K562 (cell line): Measurements from ENCODE around the gene ADGRL3. TPM values are rescaled to one million over a fixed set of nuclear protein-coding genes. Genes with fewer than 3 reads are reported as not detected.

Experiments used
- ATAC-seq: fragments of 200-7000 bp; cut with Tn5 transposase; 3 replicates; pipeline ENCODE4 v1.9.1; 2020; ENCODE audit warnings: moderate library complexity
- BruUV-seq: library from RNA; stranded (reverse); fragments of 400-500 nt; replicated peaks from 2 replicates; lab custom pipeline; 2021; lab: Mats Ljungman, UMichigan
- CTCF ChIA-PET: fragments of 300-600 bp; formaldehyde crosslinking; extraction: SDS; loops from one replicate; lab custom pipeline; 2021; ENCODE audit warnings: low intra/inter-chr PET ratio; lab: Yijun Ruan, JAX
- POLR2A ChIA-PET: fragments of 300-600, 350-650 bp; sonication (Branson Sonifier 250); formaldehyde crosslinking; extraction: SDS; loops from one replicate; lab custom pipeline; 2021; ENCODE audit warnings: antibody characterized with exemption, inconsistent platforms; lab: Yijun Ruan, JAX
- DNase-seq, 4 experiments: peaks; one replicate each; pipeline versions ENCODE4 v3.0.0 to v3.0.0-alpha.2; 2011 to 2018; ENCODE audit warnings: low spot score in 3 of 4, mixed read lengths in 3 of 4; ENCODE audit errors: extremely low read depth in 1 of 4
- FAIRE-seq: peaks from 2 replicates; lab custom pipeline; 2011; peaks lifted over from hg19 to GRCh38; lab: Jason Lieb, UNC
- H2AFZ ChIP-seq: 2 replicates; pipeline ENCODE4 v1.6.0; 2011; ENCODE audit warnings: low read depth, low read length, control low read depth, inconsistent platforms
- H3K27ac ChIP-seq: fragments of 200-600 bp; 3 replicates; pipeline ENCODE4 v1.8.0; 2011; ENCODE audit warnings: low read depth, mild to moderate bottlenecking, control low read depth, inconsistent platforms, low read length, moderate library complexity, mixed read lengths; ENCODE audit errors: extremely low read depth
- H3K27me3 ChIP-seq, 2 experiments: fragments of 300-600 bp in 1 of 2; 2 replicates in 1 of 2; 3 replicates in 1 of 2; pipeline versions ENCODE4 v1.6.0 to v1.8.0; 2011; ENCODE audit warnings: inconsistent platforms in 2 of 2, low read length in 2 of 2, mild to moderate bottlenecking in 1 of 2, mixed read lengths in 1 of 2, moderate library complexity in 1 of 2; ENCODE audit not compliant: control insufficient read depth in 2 of 2, insufficient read depth in 2 of 2
- H3K36me3 ChIP-seq: fragments of 300-600 bp; 3 replicates; pipeline ENCODE4 v1.8.0; 2011; ENCODE audit warnings: mild to moderate bottlenecking, low read length, inconsistent platforms; ENCODE audit not compliant: control insufficient read depth, insufficient read depth
- H3K4me1 ChIP-seq, 2 experiments: fragments of 200-600 bp in 1 of 2; replicated peaks in 1 of 2; 2 replicates in 1 of 2; 3 replicates in 1 of 2; pipeline versions ENCODE4 v1.5.1 to v1.8.0; 2011; ENCODE audit warnings: inconsistent platforms in 2 of 2, low read length in 2 of 2, mild to moderate bottlenecking in 1 of 2, mixed read lengths in 1 of 2, moderate library complexity in 1 of 2; ENCODE audit not compliant: control insufficient read depth in 2 of 2, insufficient read depth in 2 of 2
- H3K4me2 ChIP-seq: 2 replicates; pipeline ENCODE4 v1.6.1; 2011; ENCODE audit warnings: low read length, control low read depth, inconsistent platforms, mixed read lengths; ENCODE audit not compliant: insufficient read depth
- H3K4me3 ChIP-seq: fragments of 200-600 bp; sonication (generic), shearing (Covaris generic); 2 replicates; pipeline ENCODE4 v1.5.1; 2016; ENCODE audit warnings: control low read depth, inconsistent platforms
- H3K79me2 ChIP-seq: fragments of 200-600 bp; 3 replicates; pipeline ENCODE4 v1.8.0; 2011; ENCODE audit warnings: low read length, inconsistent platforms; ENCODE audit not compliant: control insufficient read depth, insufficient read depth
- H3K9ac ChIP-seq, 2 experiments: 2 replicates each; pipeline versions ENCODE4 v1.6.0 to v1.6.1; 2011; ENCODE audit warnings: low read depth in 2 of 2, low read length in 2 of 2, control low read depth in 1 of 2, inconsistent platforms in 1 of 2, mild to moderate bottlenecking in 1 of 2, mixed read lengths in 1 of 2; ENCODE audit not compliant: insufficient read depth in 1 of 2
- H3K9me1 ChIP-seq: one replicate; pipeline ENCODE4 v1.6.0; 2011; ENCODE audit warnings: inconsistent platforms, mild to moderate bottlenecking, low read length, moderate library complexity; ENCODE audit not compliant: control insufficient read depth, insufficient read depth
- H3K9me3 ChIP-seq: replicated peaks from 2 replicates; pipeline ENCODE4 v1.5.1; 2011; ENCODE audit warnings: low read depth, low read length, inconsistent platforms; ENCODE audit not compliant: control insufficient read depth, insufficient read depth
- H4K20me1 ChIP-seq: replicated peaks from 2 replicates; pipeline ENCODE4 v1.6.1; 2011; ENCODE audit warnings: low read length, inconsistent platforms, mixed read lengths; ENCODE audit not compliant: control insufficient read depth, insufficient read depth
- ARHGAP35 ChIP-seq: fragments of 450-650 bp; IDR thresholded peaks from 2 replicates; pipeline ENCODE4 v1.6.1; 2018; ENCODE audit not compliant: partially characterized antibody
- BRCA1 ChIP-seq, 2 experiments: fragments of 450-650 bp in 1 of 2; sonication (generic) in 1 of 2; formaldehyde crosslinking in 1 of 2; IDR thresholded peaks; 2 replicates each; pipeline versions ENCODE4 v1.5.0 to v1.6.1; 2017 to 2020; ENCODE audit warnings: mild to moderate bottlenecking in 1 of 2, missing genetic modification reagents in 1 of 2
- CBFA2T2 ChIP-seq: fragments of 450-650 bp; conservative IDR thresholded peaks from 2 replicates; pipeline ENCODE4 v1.6.1; 2017; ENCODE audit warnings: mild to moderate bottlenecking
- HES1 ChIP-seq: fragments of 450-650 bp; IDR thresholded peaks from 2 replicates; pipeline ENCODE4 v1.6.1; 2016; ENCODE audit warnings: low read depth, mild to moderate bottlenecking, moderate library complexity
- L3MBTL2 ChIP-seq: fragments of 450-650 bp; IDR thresholded peaks from 2 replicates; pipeline ENCODE4 v1.6.1; 2016; ENCODE audit warnings: mild to moderate bottlenecking, moderate library complexity
- MCM3 ChIP-seq: fragments of 450-650 bp; IDR thresholded peaks from 2 replicates; pipeline ENCODE4 v1.6.1; 2016
- MECOM ChIP-seq: fragments of 250-450 bp; sonication (Bioruptor Pico); IDR thresholded peaks from 2 replicates; pipeline ENCODE4 v1.8.0; 2022; ENCODE audit warnings: inconsistent platforms
- NCOA4 ChIP-seq: fragments of 450-650 bp; IDR thresholded peaks from 2 replicates; pipeline ENCODE4 v1.6.1; 2018; ENCODE audit warnings: mild to moderate bottlenecking; ENCODE audit not compliant: partially characterized antibody
- SNIP1 ChIP-seq: fragments of 450-650 bp; IDR thresholded peaks from 2 replicates; pipeline ENCODE4 v1.7.1; 2017; ENCODE audit warnings: low read depth, mild to moderate bottlenecking
- SUPT5H ChIP-seq: fragments of 450-650 bp; IDR thresholded peaks from 2 replicates; pipeline ENCODE4 v1.6.1; 2016
- ZNF23 ChIP-seq: fragments of 250-450 bp; sonication (Bioruptor Pico); IDR thresholded peaks from 2 replicates; pipeline ENCODE4 v1.4.0; 2020; ENCODE audit warnings: mild to moderate bottlenecking
- ZNF707 ChIP-seq: fragments of 250-450 bp; sonication (Bioruptor Pico); conservative IDR thresholded peaks from 2 replicates; pipeline ENCODE4 v1.8.0; 2022; ENCODE audit warnings: inconsistent platforms, mild to moderate bottlenecking, moderate library complexity
- WGBS: fragments of 100-300 bp; shearing (Covaris generic); methylation state at CpG from one replicate; pipeline ENCODE4 v1.1.6; 2016; ENCODE audit warnings: low coverage, mixed read lengths; ENCODE audit not compliant: insufficient coverage; ENCODE audit errors: missing lambda C conversion rate; 5-methylcytosine and 5-hydroxymethylcytosine counted together
- in situ Hi-C: fragments of 300-500 bp; cut with MboI; formaldehyde crosslinking; loops from 4 replicates; pipeline ENCODE4 v1.15.0; 2018; ENCODE audit warnings: inconsistent platforms, mixed read lengths
- intact Hi-C: fragments of 100-400 bp; cut with micrococcal nuclease; formaldehyde crosslinking; loops from 2 replicates; pipeline ENCODE4 v1.14.2; 2022
- polyA plus RNA-seq, 8 experiments: library from polyadenylated mRNA; depleted of rRNA in 4 of 8; stranded (reverse) in 5 of 8; unstranded in 3 of 8; fragments of >200 nt; fragmentation: Nextera tagmentation in 2 of 8; fragmentation: Illumina TruSeq in 1 of 8; extraction: Ambion mirVana in 2 of 8; extraction: Trizol in 1 of 8; gene quantifications; 2 replicates each; pipeline versions ENCODE4 v1.2.1 to v1.2.3, GENCODE V29; 2011 to 2014; ENCODE audit warnings: inconsistent platforms in 1 of 8, missing spikeins in 1 of 8
- total RNA-seq, 7 experiments: library from RNA; depleted of rRNA in 6 of 7; stranded (reverse); fragments of >200 nt in 6 of 7; fragmentation: Illumina TruSeq in 2 of 7; extraction: Trizol in 2 of 7; gene quantifications; 2 replicates each; pipeline versions ENCODE4 v1.2.1 to v1.2.3, GENCODE V29; 2011 to 2021; ENCODE audit warnings: low replicate concordance in 1 of 7
- TF ChIP-seq, protein P1 (sequence below), 2 experiments: fragments of 450-650 bp in 1 of 2; sonication (generic) in 1 of 2; formaldehyde crosslinking; conservative IDR thresholded peaks; 2 replicates each; pipeline versions ENCODE4 v1.4.0 to v1.8.1; 2020 to 2022; ENCODE audit warnings: mild to moderate bottlenecking in 1 of 2, missing genetic modification reagents in 1 of 2
- TF ChIP-seq, protein P2 (sequence below): fragments of 450-650 bp; conservative IDR thresholded peaks from 2 replicates; pipeline ENCODE4 v1.6.1; 2016; ENCODE audit warnings: missing genetic modification characterization, low read depth, mild to moderate bottlenecking, control low read depth, missing compliant biosample characterization
- TF ChIP-seq, protein P3 (sequence below), 3 experiments: IDR thresholded peaks in 2 of 3; conservative IDR thresholded peaks in 1 of 3; 2 replicates each; pipeline ENCODE4 v1.5.1; 2011 to 2012; ENCODE audit warnings: low read length in 3 of 3, mild to moderate bottlenecking in 3 of 3, control low read depth in 2 of 3, improper control_type of control experiment in 1 of 3, inconsistent platforms in 1 of 3, low read depth in 1 of 3, mixed read lengths in 1 of 3, moderate library complexity in 1 of 3; ENCODE audit not compliant: insufficient read depth in 2 of 3
- TF ChIP-seq, protein P4 (sequence below), 2 experiments: fragments of 150-350 bp in 1 of 2; IDR thresholded peaks; 2 replicates each; pipeline ENCODE4 v1.6.1; 2012 to 2016; ENCODE audit warnings: low read depth in 2 of 2, low read length in 2 of 2, mild to moderate bottlenecking in 1 of 2, moderate library complexity in 1 of 2

ADGRL3 gene
- total and polyA plus RNA-seq, 9 of the 15 experiments (the other 6 are each of a cell fraction or from before 2014, with no cell fraction given), result 0.03 to 0.14 (median 0.04) TPM; not detected in 2

DNA sequence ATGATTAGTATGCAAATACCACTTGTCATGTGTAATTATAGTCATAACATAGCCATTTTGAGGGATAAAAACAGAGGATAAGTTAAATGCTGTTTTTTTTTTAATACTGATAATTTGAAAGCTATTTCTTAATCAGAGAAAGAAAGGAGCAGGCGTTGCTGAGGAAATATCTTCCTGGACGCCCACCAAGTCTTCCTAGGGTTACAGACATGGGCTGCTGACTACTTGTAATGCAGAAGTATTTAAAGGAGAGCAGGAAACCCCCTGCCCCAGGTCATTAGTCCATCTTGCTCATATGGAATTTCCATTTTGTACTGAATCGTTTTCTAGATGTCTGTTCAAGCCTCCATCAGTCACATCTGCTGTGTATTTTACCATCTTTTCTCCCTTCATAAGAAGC, 176.2 kb downstream of the ADGRL3 start:
- intact Hi-C loops, result no loop called here
- TF ChIP-seq, protein P1, sequence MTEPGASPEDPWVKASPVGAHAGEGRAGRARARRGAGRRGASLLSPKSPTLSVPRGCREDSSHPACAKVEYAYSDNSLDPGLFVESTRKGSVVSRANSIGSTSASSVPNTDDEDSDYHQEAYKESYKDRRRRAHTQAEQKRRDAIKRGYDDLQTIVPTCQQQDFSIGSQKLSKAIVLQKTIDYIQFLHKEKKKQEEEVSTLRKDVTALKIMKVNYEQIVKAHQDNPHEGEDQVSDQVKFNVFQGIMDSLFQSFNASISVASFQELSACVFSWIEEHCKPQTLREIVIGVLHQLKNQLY (CRISPR knock-in tag; conservative IDR thresholded peaks at IDR 0.05), result no peak
- no peak for TF ChIP-seq SUPT5H
- TF ChIP-seq BRCA1 (IDR thresholded peaks at IDR 0.05), result no peak
- no peak for TF ChIP-seq BRCA1 (CRISPR knock-in tag; IDR thresholded peaks at IDR 0.05)
- TF ChIP-seq ZNF23, result no peak
- no peak for TF ChIP-seq L3MBTL2
- no peak for TF ChIP-seq ZNF707 (CRISPR knock-in tag)
- no peak for TF ChIP-seq CBFA2T2
- TF ChIP-seq, protein P2, sequence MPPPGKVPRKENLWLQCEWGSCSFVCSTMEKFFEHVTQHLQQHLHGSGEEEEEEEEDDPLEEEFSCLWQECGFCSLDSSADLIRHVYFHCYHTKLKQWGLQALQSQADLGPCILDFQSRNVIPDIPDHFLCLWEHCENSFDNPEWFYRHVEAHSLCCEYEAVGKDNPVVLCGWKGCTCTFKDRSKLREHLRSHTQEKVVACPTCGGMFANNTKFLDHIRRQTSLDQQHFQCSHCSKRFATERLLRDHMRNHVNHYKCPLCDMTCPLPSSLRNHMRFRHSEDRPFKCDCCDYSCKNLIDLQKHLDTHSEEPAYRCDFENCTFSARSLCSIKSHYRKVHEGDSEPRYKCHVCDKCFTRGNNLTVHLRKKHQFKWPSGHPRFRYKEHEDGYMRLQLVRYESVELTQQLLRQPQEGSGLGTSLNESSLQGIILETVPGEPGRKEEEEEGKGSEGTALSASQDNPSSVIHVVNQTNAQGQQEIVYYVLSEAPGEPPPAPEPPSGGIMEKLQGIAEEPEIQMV (tag), result no peak
- no peak for TF ChIP-seq HES1
- TF ChIP-seq MECOM, result no peak
- TF ChIP-seq, protein P3, sequence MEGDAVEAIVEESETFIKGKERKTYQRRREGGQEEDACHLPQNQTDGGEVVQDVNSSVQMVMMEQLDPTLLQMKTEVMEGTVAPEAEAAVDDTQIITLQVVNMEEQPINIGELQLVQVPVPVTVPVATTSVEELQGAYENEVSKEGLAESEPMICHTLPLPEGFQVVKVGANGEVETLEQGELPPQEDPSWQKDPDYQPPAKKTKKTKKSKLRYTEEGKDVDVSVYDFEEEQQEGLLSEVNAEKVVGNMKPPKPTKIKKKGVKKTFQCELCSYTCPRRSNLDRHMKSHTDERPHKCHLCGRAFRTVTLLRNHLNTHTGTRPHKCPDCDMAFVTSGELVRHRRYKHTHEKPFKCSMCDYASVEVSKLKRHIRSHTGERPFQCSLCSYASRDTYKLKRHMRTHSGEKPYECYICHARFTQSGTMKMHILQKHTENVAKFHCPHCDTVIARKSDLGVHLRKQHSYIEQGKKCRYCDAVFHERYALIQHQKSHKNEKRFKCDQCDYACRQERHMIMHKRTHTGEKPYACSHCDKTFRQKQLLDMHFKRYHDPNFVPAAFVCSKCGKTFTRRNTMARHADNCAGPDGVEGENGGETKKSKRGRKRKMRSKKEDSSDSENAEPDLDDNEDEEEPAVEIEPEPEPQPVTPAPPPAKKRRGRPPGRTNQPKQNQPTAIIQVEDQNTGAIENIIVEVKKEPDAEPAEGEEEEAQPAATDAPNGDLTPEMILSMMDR (IDR thresholded peaks at IDR 0.05 in 2 of 3, conservative IDR thresholded peaks at IDR 0.05 in 1 of 3; ENCODE audit: insufficient read depth in 2 of 3, low read depth in 1 of 3, low read length in 3 of 3), result no peak
- no peak for TF ChIP-seq ARHGAP35
- TF ChIP-seq SNIP1, result no peak
- TF ChIP-seq MCM3, result no peak
- no peak for TF ChIP-seq NCOA4
- TF ChIP-seq, protein P4, sequence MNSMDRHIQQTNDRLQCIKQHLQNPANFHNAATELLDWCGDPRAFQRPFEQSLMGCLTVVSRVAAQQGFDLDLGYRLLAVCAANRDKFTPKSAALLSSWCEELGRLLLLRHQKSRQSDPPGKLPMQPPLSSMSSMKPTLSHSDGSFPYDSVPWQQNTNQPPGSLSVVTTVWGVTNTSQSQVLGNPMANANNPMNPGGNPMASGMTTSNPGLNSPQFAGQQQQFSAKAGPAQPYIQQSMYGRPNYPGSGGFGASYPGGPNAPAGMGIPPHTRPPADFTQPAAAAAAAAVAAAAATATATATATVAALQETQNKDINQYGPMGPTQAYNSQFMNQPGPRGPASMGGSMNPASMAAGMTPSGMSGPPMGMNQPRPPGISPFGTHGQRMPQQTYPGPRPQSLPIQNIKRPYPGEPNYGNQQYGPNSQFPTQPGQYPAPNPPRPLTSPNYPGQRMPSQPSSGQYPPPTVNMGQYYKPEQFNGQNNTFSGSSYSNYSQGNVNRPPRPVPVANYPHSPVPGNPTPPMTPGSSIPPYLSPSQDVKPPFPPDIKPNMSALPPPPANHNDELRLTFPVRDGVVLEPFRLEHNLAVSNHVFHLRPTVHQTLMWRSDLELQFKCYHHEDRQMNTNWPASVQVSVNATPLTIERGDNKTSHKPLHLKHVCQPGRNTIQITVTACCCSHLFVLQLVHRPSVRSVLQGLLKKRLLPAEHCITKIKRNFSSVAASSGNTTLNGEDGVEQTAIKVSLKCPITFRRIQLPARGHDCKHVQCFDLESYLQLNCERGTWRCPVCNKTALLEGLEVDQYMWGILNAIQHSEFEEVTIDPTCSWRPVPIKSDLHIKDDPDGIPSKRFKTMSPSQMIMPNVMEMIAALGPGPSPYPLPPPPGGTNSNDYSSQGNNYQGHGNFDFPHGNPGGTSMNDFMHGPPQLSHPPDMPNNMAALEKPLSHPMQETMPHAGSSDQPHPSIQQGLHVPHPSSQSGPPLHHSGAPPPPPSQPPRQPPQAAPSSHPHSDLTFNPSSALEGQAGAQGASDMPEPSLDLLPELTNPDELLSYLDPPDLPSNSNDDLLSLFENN (IDR thresholded peaks at IDR 0.05; ENCODE audit: low read depth in 2 of 2, low read length in 2 of 2), result no peak

More for the DNA sequence above, 176.2 kb downstream of the ADGRL3 start:
- in situ Hi-C loops, result no loop called here
- ATAC-seq (no peak), DNase-seq (no peak), FAIRE-seq (no peak)
- Histone ChIP-seq H3K36me3 (no peaks in the 10 kb centered on the region), H3K4me3 (no peak overlapping the region), H3K9me1 (no peaks in the 10 kb centered on the region), H3K9ac (no peak overlapping the region), H3K9me3 (0 out of 2 replicates have a peak, but pooled peaks cover 2% of the 10 kb centered on the region), H3K4me1 (no peaks in the 10 kb centered on the region), H3K27me3 (no peaks in the 10 kb centered on the region), H3K79me2 (no peaks in the 10 kb centered on the region), H3K27ac (no peak overlapping the region), H4K20me1 (no peaks in the 10 kb centered on the region), H2AFZ (no peak overlapping the region), H3K4me2 (no peak overlapping the region)
- BruUV-seq, result no TSS peak
- ChIA-PET CTCF (no interaction called here), POLR2A (no interaction called here)
- 0% methylated on average over 3 of the region's 3 CpGs for WGBS
